ENCODE results near the gene GRIN2C.

Gene GRIN2C

DNA sequence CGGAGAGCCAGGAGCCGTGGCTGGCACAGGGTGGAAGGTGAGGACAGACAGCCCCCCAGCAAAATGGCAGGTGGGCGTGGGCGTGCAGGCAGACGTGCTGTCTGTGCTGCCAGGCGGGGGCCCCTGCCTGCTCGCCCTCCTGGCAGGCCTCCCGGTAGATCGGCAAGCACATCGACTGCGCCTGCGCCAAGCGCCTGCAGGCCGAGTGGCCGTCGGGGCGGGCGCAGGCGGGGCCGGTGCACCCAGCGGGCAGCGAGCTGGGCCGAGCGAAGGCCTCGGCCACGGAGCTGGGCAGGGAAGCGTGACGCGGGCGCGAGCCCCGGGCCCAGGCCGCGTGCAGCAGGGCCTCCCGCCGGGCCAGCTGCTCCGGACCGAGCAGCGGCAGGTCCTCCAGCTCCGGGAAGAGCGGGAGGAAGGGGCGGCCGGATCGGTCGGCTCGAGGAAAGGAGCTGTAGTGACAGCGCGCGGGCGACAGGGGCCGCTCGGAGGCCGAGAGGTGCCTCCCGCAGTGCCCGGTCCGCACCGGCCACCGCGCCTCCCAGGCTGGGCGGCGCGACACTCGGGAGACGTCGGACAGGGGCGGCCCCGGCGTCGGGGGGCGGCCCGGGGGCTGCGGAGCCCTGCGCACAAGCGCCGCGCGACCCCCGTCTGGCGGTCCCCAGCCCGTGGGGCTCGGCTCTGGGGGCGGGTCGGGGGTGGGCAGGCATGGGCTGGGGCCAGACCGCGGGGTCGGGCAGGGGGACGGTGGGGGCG lies 16.9 kb downstream of the GRIN2C start:
- peak; percentile 40 to 51 for DNase-seq

GRCh38 chr17:74842146-74842598 lies 17.5 kb downstream of the GRIN2C start:
- DNase-seq = no peak

- no peak for DNase-seq
Observed at GRCh38 chr17:74840989-74841666, 18.6 kb downstream of the GRIN2C start.

- DNase-seq = no peak
Observed at GRCh38 chr17:74839990-74840852, 19.5 kb downstream of the GRIN2C start.

GRCh38 chr17:74838274-74838673 lies 21.4 kb downstream of the GRIN2C start:
- DNase-seq = no peak

- DNase-seq = no peak
Observed at GRCh38 chr17:74836691-74837467, 22.8 kb downstream of the GRIN2C start.

GRCh38 chr17:74836191-74836590 lies 23.5 kb downstream of the GRIN2C start:
- DNase-seq = no peak

DNA sequence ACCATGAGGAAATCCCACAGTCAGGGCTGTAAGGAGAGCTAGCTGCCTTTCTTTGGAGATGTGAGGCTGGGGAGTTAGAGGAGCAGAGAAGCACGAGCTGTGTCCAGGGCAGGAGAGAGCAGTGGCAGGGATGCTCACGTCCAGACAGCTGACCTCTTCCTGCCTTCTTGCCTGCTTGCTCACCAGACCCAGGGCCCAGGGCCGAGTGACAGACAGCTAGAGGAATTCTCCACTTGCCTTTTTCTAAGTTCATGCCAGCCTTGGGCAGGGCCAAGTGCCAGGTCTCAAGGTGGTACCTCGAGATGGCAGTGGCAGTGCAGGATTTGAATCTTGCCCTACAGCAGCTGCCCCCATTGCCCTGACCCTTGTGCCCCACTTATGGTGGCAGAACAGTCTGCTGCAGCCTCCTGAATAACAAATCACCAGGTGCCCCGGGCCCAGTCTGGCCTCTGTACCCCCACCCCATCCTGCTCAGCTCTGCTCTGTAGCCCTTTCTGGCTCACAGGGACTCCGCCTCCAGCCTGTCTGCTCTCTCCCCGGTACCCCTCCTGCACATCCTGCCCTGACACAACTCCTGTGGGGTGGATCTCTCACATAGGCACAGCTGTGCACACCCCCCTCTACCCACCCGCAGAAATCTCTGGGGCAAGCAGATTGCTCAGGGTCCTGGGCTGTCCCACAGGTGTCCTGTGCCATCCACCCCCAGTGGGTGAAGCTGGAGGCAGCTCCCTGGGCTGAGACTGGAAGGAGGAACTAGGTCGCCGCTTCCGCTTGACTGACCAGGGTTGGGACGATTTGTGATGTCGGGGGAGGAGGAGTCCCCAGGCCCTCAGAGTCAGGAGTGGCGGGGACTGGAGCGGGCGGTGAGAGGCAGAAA lies 25.9 kb downstream of the GRIN2C start:
- no peak for DNase-seq

DNA sequence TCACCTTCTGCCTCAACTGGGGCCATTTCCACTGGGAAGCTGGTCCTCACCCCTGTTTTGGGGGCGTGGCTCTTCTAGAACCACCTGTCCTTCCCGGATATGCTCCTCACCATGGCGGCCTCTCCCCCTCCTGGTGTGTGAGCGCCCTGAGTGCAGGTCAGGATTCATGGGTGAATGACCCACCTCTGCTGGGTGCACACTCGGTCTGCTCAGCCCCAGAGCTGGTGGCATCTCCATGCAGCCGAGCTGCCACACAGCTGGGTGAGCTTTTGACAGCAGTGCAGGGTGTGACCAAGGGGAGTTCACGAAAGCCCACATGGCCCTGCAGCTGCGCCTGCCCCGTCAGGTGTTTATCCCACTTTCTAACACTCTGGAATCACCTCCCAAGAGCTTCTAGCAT lies 27.3 kb downstream of the GRIN2C start:
- no peak for DNase-seq

GRCh38 chr17:74831444-74832146 lies 28.1 kb downstream of the GRIN2C start:
- no peak for DNase-seq

DNA sequence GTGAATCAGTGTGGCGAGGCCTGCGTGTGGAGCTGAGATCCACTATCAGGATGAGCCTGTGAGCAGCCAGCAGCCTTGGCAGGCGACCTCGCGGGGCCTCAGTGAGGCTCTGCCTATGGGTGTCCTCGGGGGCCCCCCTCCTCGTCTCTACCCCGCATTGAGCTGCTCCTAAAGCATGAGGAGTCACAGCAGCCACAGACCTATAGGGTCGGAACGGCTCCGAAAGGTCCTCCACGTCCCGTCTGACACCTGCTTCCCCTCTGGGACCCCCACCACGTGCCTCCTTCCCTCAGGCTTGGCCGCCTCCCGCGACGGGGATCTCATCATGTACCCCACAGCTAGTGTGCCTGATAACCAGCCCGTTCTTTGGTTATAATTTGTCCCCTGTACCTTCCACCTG lies 28.8 kb downstream of the GRIN2C start:
- DNase-seq = no peak

DNA sequence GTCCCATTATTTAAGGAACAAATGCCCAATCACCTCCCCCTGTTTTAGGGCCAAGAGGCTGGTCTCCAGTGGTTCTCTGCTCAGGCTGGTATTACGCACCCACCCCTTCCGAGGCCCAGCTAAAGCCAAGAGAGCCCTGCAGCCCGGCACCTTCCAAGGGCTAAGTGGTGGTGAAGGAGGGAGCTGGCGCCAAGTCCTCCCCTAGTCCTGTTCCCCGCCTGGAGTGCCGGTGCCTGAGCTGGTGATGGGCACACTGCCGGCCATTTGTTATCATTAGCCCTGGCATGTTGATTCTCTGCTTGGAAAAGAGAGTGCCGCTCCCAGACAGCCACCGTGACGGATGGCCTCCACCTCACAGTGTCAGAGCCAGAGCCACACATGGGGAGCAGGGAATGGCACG lies 31.9 kb downstream of the GRIN2C start:
- no peak for DNase-seq

DNA sequence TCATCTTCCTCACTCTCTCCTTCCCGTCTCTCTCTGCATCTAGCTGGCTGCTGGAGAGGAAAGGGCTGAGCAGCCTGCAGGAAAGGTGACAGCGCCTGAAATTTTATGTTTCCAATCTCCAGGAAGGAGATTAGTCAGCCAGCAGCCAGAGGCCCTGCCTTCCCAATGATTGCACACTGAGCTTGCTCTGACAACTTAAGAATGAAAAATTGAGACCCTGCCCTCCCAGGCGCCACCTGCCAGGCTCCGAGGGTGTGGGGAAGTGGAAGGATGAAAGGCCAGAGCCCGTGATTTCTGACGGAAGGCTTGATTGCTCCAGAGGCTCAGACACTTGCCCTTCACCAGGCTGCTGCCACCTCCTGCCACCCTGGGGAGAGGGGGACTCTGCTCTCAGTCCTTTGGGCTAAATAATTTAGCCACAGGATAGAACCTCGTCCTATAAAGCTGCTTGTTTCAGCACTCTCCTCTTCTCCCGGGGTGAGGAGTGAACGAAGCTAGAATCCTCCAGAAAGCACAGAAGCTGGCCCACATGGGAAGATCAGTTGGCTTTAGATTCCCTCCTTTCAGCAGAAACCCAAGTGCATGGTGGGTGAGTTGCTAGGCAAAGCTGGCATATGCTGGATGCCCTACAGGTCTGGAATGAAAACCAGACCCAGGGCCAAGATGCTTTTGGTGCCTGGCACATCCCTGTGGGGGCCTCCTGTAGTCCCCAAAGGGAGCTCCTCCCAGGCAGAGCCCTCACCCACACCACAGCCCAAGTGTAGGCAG lies 33.5 kb downstream of the GRIN2C start:
- DNase-seq = no peak

GRCh38 chr17:74824961-74825627 lies 34.6 kb downstream of the GRIN2C start:
- DNase-seq = no peak

DNA sequence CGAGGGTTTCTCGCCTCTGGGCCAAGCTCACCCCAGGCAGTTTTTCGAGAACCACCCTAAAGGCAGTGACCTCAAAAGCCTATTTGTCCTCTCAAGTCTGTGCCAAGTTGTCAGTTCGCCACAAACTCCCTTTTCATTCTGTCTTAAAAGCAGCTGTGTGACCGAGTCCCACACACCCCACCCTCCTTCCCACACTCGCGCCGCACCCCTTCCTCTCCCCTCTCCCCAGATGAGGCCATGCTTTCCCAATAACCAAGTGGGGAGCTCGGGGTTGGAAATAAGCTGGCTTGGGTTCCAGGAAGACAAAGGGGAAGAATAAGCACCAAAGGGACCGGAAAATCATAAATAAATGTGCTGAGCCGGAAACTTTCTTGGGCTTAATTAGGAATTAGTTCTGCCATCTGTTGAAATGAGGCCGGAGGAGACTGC lies 36.7 kb downstream of the GRIN2C start:
- no peak for DNase-seq

- DNase-seq = no peak
Observed at GRCh38 chr17:74822335-74822938, 37.2 kb downstream of the GRIN2C start.

DNA sequence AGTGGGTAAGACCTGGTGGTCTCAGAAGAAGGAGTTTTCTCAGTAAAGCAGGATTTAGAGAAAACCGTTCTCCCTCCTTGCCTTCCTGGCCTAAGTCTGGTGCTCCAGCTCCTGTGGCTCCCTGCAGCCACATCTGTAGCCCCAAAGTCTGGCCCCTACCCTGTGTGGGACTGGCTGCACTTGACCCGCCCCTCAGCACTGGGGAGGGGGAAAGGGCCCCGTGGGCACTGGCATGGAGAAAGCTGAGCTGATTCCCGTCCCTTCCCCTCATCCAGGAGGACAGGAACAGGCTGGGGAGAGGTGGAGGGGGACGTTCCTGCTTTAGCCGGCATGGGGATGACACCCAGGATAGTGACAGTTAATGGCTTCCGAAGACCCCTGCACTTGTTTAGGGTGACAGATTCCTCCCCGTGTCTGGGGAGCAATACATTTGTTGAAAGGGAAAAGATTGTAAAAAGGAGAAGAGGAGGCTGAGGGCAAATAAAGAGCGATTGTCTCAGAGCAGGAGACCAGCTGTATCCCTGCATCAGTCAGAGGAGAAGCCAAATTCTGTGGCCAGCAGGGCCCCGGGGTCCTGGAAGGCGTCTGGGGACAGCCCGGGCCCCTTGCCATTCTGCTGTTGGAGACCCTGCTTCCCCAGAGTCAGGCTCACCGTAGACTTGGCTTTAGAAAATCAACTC lies 37.9 kb downstream of the GRIN2C start:
- DNase-seq = no peak

- no peak for DNase-seq
Observed at GRCh38 chr17:74819801-74820436, 39.8 kb downstream of the GRIN2C start.

Data from activated T-cell treated with anti-CD3 and anti-CD28 coated beads, Interleukin-2, amount 50 U/mL, for 48 hours (primary cell).